NB4 (cell line): ENCODE measurements around the gene HS6ST3.

Experiments
- DNase-seq: peaks from one replicate; pipeline ENCODE4 v3.0.0; 2010; ENCODE audit warnings: low read depth
- H3K4me3 ChIP-seq: one replicate; pipeline ENCODE4 v1.5.1; 2011; ENCODE audit warnings: mild to moderate bottlenecking, low read depth, low read length, moderate library complexity
- CTCF ChIP-seq: IDR thresholded peaks from one replicate; pipeline ENCODE4 v1.5.1; 2012; ENCODE audit warnings: low read depth, low read length
- MAX ChIP-seq: IDR thresholded peaks from 2 replicates; pipeline ENCODE4 v1.6.1; 2011; ENCODE audit warnings: low read depth, low read length
- MYC ChIP-seq: IDR thresholded peaks from 2 replicates; pipeline ENCODE4 v1.6.1; 2011; ENCODE audit warnings: low read depth, low read length
- POLR2A ChIP-seq: IDR thresholded peaks from 2 replicates; pipeline ENCODE4 v1.6.1; 2011; ENCODE audit warnings: mild to moderate bottlenecking; ENCODE audit not compliant: insufficient read length; ENCODE audit errors: extremely low read depth

The HS6ST3 gene

GRCh38 chr13:96398486-96398885, 308.6 kb downstream of the HS6ST3 start:
- no peak for TF ChIP-seq MAX
- no peak for TF ChIP-seq MYC
- no peak for TF ChIP-seq POLR2A
- TF ChIP-seq CTCF = no peak
- H3K4me3 ChIP-seq = no peak overlapping the region
- no peak for DNase-seq

GRCh38 chr13:96403241-96403640, 313.3 kb downstream of the HS6ST3 start:
- H3K4me3 ChIP-seq = no peak overlapping the region
- TF ChIP-seq CTCF = no peak
- no peak for TF ChIP-seq MAX
- TF ChIP-seq MYC = no peak
- no peak for TF ChIP-seq POLR2A
- DNase-seq = no peak

GRCh38 chr13:96403651-96404050, 313.7 kb downstream of the HS6ST3 start:
- TF ChIP-seq MYC = no peak

GRCh38 chr13:96415831-96416385, 326.0 kb downstream of the HS6ST3 start:
- TF ChIP-seq CTCF (no peak), MAX (no peak), MYC (no peak), POLR2A (no peak)
- H3K4me3 ChIP-seq = no peak overlapping the region
- DNase-seq = no peak

More at GRCh38 chr13:96403651-96404050, 313.7 kb downstream of the HS6ST3 start:
- H3K4me3 ChIP-seq = no peak overlapping the region
- no peak for DNase-seq

GRCh38 chr13:96417939-96418685, 328.2 kb downstream of the HS6ST3 start:
- no peak overlapping the region for H3K4me3 ChIP-seq
- TF ChIP-seq MYC (no peak), MAX (no peak), POLR2A (no peak), CTCF (no peak)
- no peak for DNase-seq

- no peak for DNase-seq
- no peak for TF ChIP-seq MAX
- no peak for TF ChIP-seq POLR2A
- no peak for TF ChIP-seq MYC
- no peak for TF ChIP-seq CTCF
- H3K4me3 ChIP-seq = no peak overlapping the region
These were observed 331.4 kb downstream of the HS6ST3 start for GRCh38 chr13:96421314-96421713.
